Upper lobe of left lung (tissue), 6 donors: Measurements from ENCODE around the gene SLC6A16. TPM values are rescaled to one million over a fixed set of nuclear protein-coding genes. Genes with fewer than 3 reads are reported as not detected.
"Not testable (repeated sequence)": the region's sequence is repeated elsewhere in the genome, so short reads cannot be mapped to it uniquely, and the experiment has no call there.

Experiments
- ATAC-seq, 2 donors: fragments of 200-7000 bp; cut with Tn5 transposase; one replicate each; pipeline ENCODE4 v1.9.1; 2022; ENCODE audit warnings: mild to moderate bottlenecking in 2 of 2, moderate library complexity in 2 of 2; ENCODE audit not compliant: low FRiP score in 2 of 2
- DNase-seq, 2 donors: peaks; one replicate each; pipeline ENCODE4 v3.0.0-alpha.2; 2019 to 2020
- H3K27ac ChIP-seq, 4 donors: fragments of 200-600 bp; sonication (generic); one replicate each; pipeline ENCODE4 v1.5.1; 2016 to 2019
- H3K27me3 ChIP-seq, 4 donors: fragments of 200-600 bp; sonication (generic); one replicate each; pipeline ENCODE4 v1.5.1; 2017 to 2019
- H3K36me3 ChIP-seq, 4 donors: fragments of 200-600 bp; sonication (generic); one replicate each; pipeline ENCODE4 v1.5.1; 2016 to 2019
- H3K4me1 ChIP-seq, 4 donors: fragments of 200-600 bp; sonication (generic); one replicate each; pipeline ENCODE4 v1.5.1; 2018 to 2019
- H3K4me3 ChIP-seq, 4 donors: fragments of 200-600 bp; sonication (generic); one replicate each; pipeline ENCODE4 v1.5.1; 2017 to 2019; ENCODE audit warnings: mild to moderate bottlenecking in 2 of 4, moderate library complexity in 1 of 4
- H3K9me3 ChIP-seq, 4 donors: fragments of 200-600 bp; sonication (generic); one replicate each; pipeline ENCODE4 v1.5.1; 2018 to 2019
- CTCF ChIP-seq, 6 experiments: fragments of 450-650 bp in 4 of 6; fragments of 200-600 bp in 2 of 6; sonication (generic) in 2 of 6; IDR thresholded peaks; one replicate each; pipeline ENCODE4 v1.5.1; 2016 to 2019; ENCODE audit warnings: antibody characterized with exemption in 6 of 6
- EP300 ChIP-seq, 4 donors: sonication (generic); formaldehyde crosslinking; IDR thresholded peaks; one replicate each; pipeline ENCODE4 v1.5.1; 2017; ENCODE audit warnings: antibody characterized with exemption in 4 of 4, control low read depth in 2 of 4
- POLR2A ChIP-seq, 4 donors: fragments of 450-650 bp; IDR thresholded peaks; one replicate each; pipeline ENCODE4 v1.5.1; 2016 to 2017; ENCODE audit warnings: antibody characterized with exemption in 4 of 4, mild to moderate bottlenecking in 2 of 4
- POLR2AphosphoS5 ChIP-seq, 2 donors: sonication (generic); formaldehyde crosslinking; IDR thresholded peaks; one replicate each; pipeline ENCODE4 v1.5.1; 2017; ENCODE audit warnings: antibody characterized with exemption in 2 of 2
- WGBS, 2 donors: methylation state at CpG; one replicate each; pipeline ENCODE4 v1.1.5; 2017 to 2018; 5-methylcytosine and 5-hydroxymethylcytosine counted together
- total RNA-seq, 6 donors: library from RNA; depleted of rRNA in 4 of 6; stranded (reverse); fragments of >200 nt in 4 of 6; gene quantifications; one replicate each; pipeline versions ENCODE4 v1.1.0 to v1.2.1, GENCODE V29; 2016 to 2021
- donor health status: DM: no; HTN: no; CAD: no; lungs with moderate emphysema.
- donor health status: DM: no; HTN: yes; CAD: no; lungs with severe emphysema.

Gene SLC6A16
- total RNA-seq, 6 donors from 2014 or later, result 0.44 to 4.2 (median 2.0) TPM

- Histone ChIP-seq H3K27ac (no peak overlapping the region), H3K4me3 (no peak overlapping the region), H3K4me1 (no peaks in the 10 kb centered on the region), H3K9me3 (peaks cover 0 to 5% (median 2%) of the 10 kb centered on the region in 4 donors), H3K36me3 (peaks cover 0 to 2% (median under 1%) of the 10 kb centered on the region in 4 donors), H3K27me3 (no peaks in the 10 kb centered on the region)
- TF ChIP-seq CTCF (IDR thresholded peaks at IDR 0.05) (no peak), POLR2AphosphoS5 (IDR thresholded peaks at IDR 0.05) (no peak), POLR2A (IDR thresholded peaks at IDR 0.05) (no peak), EP300 (IDR thresholded peaks at IDR 0.05) (no peak)
- ATAC-seq (no peak), DNase-seq (no peak)
These were observed 8.7 kb downstream of the SLC6A16 start for GRCh38 chr19:49316284-49316683.

- no peaks in the 10 kb centered on the region for H3K27me3 ChIP-seq
These were observed 9.9 kb downstream of the SLC6A16 start for GRCh38 chr19:49315111-49315510.

GRCh38 chr19:49309087-49309486 lies 15.9 kb downstream of the SLC6A16 start:
- no peak for ATAC-seq
- peaks cover 0 to 20% (median 7%) of the 10 kb centered on the region in 4 donors for H3K36me3 ChIP-seq
- no peak overlapping the region for H3K4me3 ChIP-seq
- TF ChIP-seq POLR2A (IDR thresholded peaks at IDR 0.05), result no peak
- TF ChIP-seq CTCF (IDR thresholded peaks at IDR 0.05), result no peak
- TF ChIP-seq POLR2AphosphoS5 (IDR thresholded peaks at IDR 0.05), result no peak
- TF ChIP-seq EP300 (IDR thresholded peaks at IDR 0.05), result no peak
- H3K27me3 ChIP-seq, result no peaks in the 10 kb centered on the region
- no peaks in the 10 kb centered on the region for H3K4me1 ChIP-seq
- H3K27ac ChIP-seq, result no peak overlapping the region
- DNase-seq, result no peak
- WGBS, 2 donors, result 91 to 97% methylated on average over 6 of the region's 6 CpGs
- no peaks in the 10 kb centered on the region for H3K9me3 ChIP-seq

More at GRCh38 chr19:49315111-49315510, 9.9 kb downstream of the SLC6A16 start:
- no peak for TF ChIP-seq EP300 (IDR thresholded peaks at IDR 0.05)
- no peak for TF ChIP-seq POLR2A (IDR thresholded peaks at IDR 0.05)
- TF ChIP-seq POLR2AphosphoS5 (IDR thresholded peaks at IDR 0.05), result no peak
- no peak for TF ChIP-seq CTCF (IDR thresholded peaks at IDR 0.05)
- peaks cover 0 to 5% (median 2%) of the 10 kb centered on the region in 4 donors for H3K9me3 ChIP-seq
- ATAC-seq, result no peak
- no peak for DNase-seq
- no peaks in the 10 kb centered on the region for H3K4me1 ChIP-seq
- 87 to 90% methylated on average over 1 of the region's 1 CpG for WGBS, 2 donors
- H3K4me3 ChIP-seq, result no peak overlapping the region
- no peak overlapping the region for H3K27ac ChIP-seq
- peaks cover 0 to 13% (median 7%) of the 10 kb centered on the region in 4 donors for H3K36me3 ChIP-seq

GRCh38 chr19:49306734-49307133 lies 18.3 kb downstream of the SLC6A16 start:
- H3K9me3 ChIP-seq, DNase-seq, ATAC-seq, H3K27me3 ChIP-seq, H3K27ac ChIP-seq, H3K4me1 ChIP-seq, H3K4me3 ChIP-seq: not testable (repeated sequence)
- H3K36me3 ChIP-seq, result peaks cover 0 to 20% (median 7%) of the 10 kb centered on the region in 4 donors
- WGBS, 2 donors, result 64 to 76% methylated on average over 7 of the region's 7 CpGs

- no peak overlapping the region for H3K27ac ChIP-seq
- no peaks in the 10 kb centered on the region for H3K36me3 ChIP-seq
- no peak overlapping the region for H3K4me3 ChIP-seq
- no peak for DNase-seq
- no peak for ATAC-seq
- TF ChIP-seq CTCF (IDR thresholded peaks at IDR 0.05), result no peak
- no peak for TF ChIP-seq POLR2A (IDR thresholded peaks at IDR 0.05)
- no peak for TF ChIP-seq EP300 (IDR thresholded peaks at IDR 0.05)
- no peak for TF ChIP-seq POLR2AphosphoS5 (IDR thresholded peaks at IDR 0.05)
- WGBS, 2 donors, result 87 to 100% methylated on average over 5 of the region's 5 CpGs
- H3K9me3 ChIP-seq, result peaks cover 0 to 3% (median 0%) of the 10 kb centered on the region in 4 donors
- H3K4me1 ChIP-seq, result peaks cover 0 to 6% (median 4%) of the 10 kb centered on the region in 4 donors
- no peaks in the 10 kb centered on the region for H3K27me3 ChIP-seq
These were observed 23.1 kb downstream of the SLC6A16 start for GRCh38 chr19:49301866-49302252.
